ENCODE results near the gene GPRC5A.

Gene GPRC5A

GRCh38 chr12:12887471-12887870, 3.9 kb upstream of the GPRC5A start:
- no peak for DNase-seq

- DNase-seq: no peak
These were observed 1.7 kb upstream of the GPRC5A start for GRCh38 chr12:12889701-12890100.

GRCh38 chr12:12890543-12891079, 751 bp upstream of the GPRC5A start:
- DNase-seq: peak; percentile 38

- DNase-seq: no peak
These were observed 556 bp downstream of the GPRC5A start for GRCh38 chr12:12891881-12892355.

- DNase-seq: no peak
These were observed 1.3 kb downstream of the GPRC5A start for GRCh38 chr12:12892681-12893141.

GRCh38 chr12:12893438-12893837, 2.1 kb downstream of the GPRC5A start:
- DNase-seq: no peak

GRCh38 chr12:12896260-12896659, 4.9 kb downstream of the GPRC5A start:
- DNase-seq: no peak

- no peak for DNase-seq
These were observed 5.9 kb downstream of the GPRC5A start for GRCh38 chr12:12897302-12897701.

GRCh38 chr12:12898136-12898717, 6.9 kb downstream of the GPRC5A start:
- DNase-seq: no peak

- no peak for DNase-seq
These were observed 7.6 kb downstream of the GPRC5A start for GRCh38 chr12:12898911-12899511.

GRCh38 chr12:12899530-12900380, 8.4 kb downstream of the GPRC5A start:
- peak; percentile 81 for DNase-seq

GRCh38 chr12:12900786-12901157, 9.4 kb downstream of the GPRC5A start:
- no peak for DNase-seq

- peak; percentile 55 for DNase-seq
These were observed 9.9 kb downstream of the GPRC5A start for GRCh38 chr12:12901158-12901791.

GRCh38 chr12:12902036-12902435, 10.7 kb downstream of the GPRC5A start:
- no peak for DNase-seq

GRCh38 chr12:12903642-12904609, 12.6 kb downstream of the GPRC5A start:
- no peak for DNase-seq

GRCh38 chr12:12907552-12907951, 16.2 kb downstream of the GPRC5A start:
- DNase-seq: no peak

GRCh38 chr12:12908252-12908651, 16.9 kb downstream of the GPRC5A start:
- DNase-seq: no peak

GRCh38 chr12:12908711-12909110, 17.3 kb downstream of the GPRC5A start:
- no peak for DNase-seq

- DNase-seq: no peak
These were observed 18.0 kb downstream of the GPRC5A start for GRCh38 chr12:12909228-12909994.

- no peak for DNase-seq
These were observed 18.6 kb downstream of the GPRC5A start for GRCh38 chr12:12909995-12910420.

- no peak for DNase-seq
These were observed 21.3 kb downstream of the GPRC5A start for GRCh38 chr12:12912711-12913110.
